NCI-H2107 treated with DMSO at 0.1 percent for 48 hours (cell line): Measurements from ENCODE around the gene KRT82.

ENCODE experiments used
- DNase-seq: peaks from one replicate; lab custom pipeline; 2025; ENCODE audit not compliant: unreplicated experiment; lab: John Stamatoyannopoulos, UW

Gene KRT82

DNA sequence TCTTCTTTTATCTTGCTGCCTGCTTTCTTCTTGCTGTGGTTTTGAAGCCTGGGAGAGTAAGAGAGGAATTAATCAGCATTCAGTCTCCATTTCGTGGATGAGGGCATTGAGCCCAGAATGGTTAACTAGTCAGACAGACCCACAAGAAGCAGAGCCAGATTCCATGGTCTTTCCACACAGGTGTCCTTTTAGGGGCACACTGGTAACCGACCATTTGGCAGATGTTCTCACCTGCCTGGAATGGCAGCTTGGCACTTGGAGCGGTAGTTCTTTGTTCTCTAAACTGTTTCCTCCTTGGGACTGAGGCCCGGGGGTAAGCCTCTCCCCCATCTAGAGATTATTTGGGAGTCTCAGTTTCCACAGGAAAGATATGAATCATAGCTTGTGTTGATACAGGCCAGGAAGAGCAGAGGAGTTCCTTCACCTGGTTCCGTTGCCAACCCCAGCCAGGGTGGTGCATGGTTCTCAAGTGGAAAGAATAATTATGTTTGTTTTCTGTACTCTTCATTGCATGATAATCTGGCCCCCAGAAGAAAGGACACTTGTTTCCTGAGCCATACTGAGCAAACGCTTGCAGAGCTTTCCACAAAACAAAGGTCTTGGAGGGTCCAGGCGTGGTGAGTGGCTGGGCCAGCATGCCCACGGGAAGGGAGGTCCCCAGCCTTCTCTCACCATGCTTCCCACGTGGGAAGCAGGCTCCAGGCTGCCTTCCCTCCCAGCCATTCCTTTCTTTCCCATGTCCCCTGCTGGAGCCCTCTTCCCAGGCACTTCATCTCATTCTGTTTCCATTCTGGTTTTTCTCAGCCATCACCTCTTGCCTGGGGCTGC is 30.1 kb upstream of the KRT82 start:
- DNase-seq, result no peak

DNA sequence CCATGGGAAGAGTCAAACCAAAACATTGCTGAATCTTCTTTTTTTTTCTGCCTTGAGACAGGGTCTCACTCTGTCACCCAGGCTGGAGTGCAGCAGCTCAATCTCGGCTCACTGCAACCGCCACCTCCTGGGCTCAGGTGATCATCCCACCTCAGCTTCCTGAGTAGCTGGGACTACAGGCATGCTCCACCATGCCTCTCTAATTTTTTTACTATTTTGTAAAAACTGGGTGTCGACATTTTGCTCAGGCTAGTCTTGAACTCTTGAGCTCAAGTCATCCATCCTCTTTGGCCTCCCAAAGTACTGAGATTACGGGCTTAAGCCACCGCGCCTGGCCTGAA is 29.5 kb upstream of the KRT82 start:
- DNase-seq, result no peak

DNA sequence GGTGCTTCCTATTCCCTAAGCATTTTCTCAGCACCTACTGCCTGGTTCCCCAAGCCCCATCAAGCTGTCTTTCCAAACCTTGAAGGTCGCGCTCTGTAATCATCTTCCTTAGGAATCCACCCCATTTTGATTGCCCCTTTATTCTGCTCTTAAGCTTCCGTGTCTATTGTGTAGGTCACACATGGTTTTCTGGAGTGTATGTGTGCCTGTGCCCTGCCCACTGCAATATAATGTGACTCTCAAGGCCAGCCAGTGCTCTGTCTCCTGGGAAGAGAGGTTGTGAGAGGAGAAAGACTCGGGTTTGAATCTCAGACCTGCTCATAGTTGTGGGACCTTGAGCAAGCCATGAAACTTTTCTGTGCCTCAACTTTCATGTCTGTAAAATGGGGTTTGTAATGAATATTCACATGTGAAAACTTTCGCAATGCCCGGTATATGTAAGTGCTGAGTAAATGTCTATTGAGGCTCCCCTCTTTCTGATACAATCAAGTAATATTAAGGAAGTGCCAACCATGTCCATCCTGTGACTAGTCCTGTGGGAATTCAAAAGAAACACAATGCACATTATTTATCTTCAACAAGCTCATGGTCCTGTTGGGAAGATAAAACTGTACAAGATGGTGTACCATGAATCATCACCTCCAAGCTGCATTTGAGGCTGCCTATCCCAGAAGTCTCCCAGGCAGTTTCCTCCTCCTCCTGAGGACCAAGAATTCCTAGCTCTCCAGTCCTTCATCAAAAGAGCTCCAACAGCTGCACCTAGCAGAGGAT is 28.8 kb upstream of the KRT82 start:
- DNase-seq, result no peak

DNA sequence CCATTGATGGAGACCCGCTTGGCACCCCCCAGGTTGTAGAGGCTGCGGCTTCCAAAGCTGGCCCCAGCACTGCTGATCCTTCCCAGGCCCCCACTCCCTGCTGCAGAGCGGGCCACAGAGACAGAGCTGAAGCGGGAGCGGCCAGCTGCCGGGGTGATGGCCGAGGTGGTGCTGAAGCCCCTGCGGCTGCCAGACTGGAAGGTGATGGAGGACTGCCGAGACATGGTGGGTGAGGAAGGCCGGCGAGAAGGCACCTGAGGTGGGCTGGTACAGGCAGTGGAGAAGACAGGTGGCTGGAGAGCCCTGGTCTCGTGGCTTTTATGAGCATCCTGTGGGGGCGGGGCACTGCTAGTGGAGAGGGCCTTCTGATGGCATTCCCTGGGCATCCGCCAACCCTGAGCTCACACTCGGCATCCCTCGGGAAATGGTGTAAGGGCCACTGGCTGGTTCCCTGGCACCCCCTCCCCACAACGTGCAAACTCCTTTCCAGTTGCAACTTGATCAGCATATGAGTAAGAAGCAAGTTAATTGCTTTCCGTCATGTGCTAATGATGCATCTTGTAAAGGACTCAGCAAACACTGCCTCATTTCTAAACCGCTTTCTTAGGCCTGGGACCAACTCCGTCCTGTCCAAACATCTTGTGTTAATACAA is 28.1 kb upstream of the KRT82 start, which contains the start of gene KRT75:
TSS of gene KRT75 (minus strand) at position 291 of the 653 bp plus-strand sequence. CDS start at position 224, 67 bp downstream.
- DNase-seq, result no peak

DNA sequence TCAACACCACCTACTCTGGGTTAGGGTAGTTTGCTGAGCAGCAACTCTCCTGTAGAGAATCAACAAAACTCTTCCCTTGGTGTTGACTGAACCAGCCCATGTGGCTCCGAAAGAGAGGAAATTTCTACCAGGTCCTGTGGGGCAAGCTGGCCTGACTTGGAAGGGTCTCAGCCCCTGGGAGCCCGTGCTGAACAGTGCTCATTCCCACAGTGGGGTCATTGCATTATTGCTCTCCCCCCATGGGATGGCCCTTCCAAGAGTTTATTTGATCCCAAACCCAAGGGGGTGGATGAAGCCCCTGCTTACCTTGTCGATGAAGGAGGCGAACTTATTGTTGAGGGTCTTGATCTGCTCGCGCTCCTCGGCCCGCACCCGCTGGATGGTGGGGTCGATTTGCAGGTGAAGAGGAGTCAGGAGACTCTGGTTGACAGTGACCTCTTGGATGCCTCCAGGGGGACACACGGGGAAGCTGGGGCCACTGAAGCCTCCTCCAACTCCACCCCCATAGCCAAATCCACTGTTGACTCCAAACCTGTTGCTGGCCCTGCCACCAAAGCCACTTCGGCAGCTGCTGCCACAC is 27.5 kb upstream of the KRT82 start:
- no peak for DNase-seq

DNA sequence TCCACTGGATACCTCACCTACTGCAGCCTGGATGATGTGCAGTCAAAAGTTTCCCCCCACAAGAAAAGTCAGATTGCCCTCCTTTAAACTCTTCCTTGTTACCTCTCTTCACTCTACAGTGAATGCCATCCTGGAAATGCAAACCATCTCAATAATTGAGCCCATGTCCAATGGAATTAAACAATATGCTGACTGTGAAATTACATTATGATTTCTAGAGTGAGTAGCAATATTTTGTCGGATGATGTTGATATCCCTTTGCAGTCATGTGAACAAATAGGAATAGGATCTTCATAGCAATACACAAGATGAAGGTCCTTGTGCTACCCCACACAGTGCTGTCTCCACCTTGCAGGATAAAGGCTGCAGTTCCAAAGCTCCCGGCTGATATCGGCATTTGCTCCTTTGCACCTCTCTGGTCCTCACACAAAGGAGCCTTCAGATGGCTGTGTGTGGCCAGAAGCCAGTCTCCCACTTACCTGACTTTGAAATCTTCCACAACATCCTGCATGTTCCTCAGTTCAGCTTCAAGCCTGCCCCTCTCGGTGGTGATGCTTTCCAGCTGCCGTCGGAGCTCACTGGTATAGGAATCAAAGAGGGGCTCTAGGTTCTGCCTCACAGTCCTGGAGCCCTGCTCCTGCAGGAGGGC is 26.5 kb upstream of the KRT82 start:
- no peak for DNase-seq

DNA sequence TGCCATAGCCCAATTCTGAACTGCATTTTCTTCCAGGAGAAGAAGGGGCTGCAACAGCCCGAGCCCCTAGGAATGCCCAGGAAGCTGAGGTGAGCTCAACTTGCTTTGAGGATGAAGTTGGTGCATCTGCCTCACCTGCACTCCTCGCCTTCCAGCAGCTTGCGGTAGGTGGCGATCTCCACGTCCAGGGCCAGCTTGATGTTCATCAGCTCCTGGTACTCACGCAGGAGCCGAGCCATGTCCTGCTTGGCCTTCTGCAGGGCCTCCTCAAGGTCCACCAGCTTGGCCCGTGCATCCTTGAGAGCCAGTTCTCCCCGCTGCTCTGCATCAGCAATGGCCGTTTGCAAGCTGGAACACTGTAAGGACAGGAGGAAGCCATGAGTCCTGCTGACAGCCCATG is 22.0 kb upstream of the KRT82 start:
- DNase-seq, result no peak

DNA sequence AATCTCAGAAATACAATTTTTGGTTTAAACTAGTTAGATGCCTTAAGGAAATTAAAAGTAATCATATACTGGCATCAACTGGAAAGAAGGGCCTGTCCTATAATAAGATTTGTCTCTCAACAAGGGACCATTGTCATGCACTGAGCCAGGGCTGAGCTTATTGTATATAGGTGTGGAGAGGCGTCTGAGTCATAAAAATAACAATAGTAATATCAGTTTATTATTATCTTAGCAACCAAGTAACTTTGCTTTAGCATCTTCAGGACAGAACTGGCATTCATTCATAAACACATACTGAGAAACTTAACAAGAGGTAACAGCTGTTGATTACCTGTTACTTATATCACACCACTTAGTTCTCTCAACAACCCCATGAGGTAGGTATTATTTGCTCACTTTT is 20.9 kb upstream of the KRT82 start:
- DNase-seq, result no peak

DNA sequence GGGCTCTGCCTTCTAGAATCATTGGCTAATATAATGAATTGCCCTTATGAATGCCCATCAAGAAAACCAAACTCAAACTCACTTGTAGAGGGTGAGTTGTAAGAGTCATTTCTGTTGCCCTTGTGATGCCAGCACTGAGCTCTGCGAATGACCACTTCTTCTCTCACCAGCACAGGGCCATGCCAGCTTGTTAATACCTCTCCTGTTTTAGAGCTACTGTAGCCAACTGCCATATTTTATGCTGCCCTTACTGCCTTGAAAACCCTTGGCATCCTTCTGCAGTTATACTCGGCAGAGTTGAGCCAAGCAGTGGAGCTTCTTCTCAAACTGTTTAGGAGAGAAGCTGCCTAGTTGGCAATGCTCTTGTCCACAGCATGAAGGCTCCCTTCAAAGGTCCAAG is 19.9 kb upstream of the KRT82 start:
- no peak for DNase-seq

DNA sequence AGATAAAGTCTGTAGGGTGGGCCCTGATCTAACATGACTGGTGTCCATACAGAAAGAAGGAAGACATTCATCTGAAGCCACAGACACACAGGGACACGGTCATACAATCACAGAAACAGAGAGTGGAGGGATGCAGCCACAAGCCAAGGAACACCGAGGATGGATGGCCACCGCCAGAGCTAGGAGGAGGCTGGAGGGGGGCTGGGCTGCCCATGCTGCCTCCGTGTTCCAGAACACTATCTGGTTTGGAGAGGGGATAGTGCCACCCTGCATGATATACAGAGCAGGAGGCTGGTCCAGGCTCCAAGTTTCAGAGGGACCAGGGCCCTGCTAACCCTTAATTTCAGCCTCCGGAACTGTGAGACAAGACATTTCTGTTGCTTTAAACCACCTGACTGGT is 19.3 kb upstream of the KRT82 start:
- no peak for DNase-seq

DNA sequence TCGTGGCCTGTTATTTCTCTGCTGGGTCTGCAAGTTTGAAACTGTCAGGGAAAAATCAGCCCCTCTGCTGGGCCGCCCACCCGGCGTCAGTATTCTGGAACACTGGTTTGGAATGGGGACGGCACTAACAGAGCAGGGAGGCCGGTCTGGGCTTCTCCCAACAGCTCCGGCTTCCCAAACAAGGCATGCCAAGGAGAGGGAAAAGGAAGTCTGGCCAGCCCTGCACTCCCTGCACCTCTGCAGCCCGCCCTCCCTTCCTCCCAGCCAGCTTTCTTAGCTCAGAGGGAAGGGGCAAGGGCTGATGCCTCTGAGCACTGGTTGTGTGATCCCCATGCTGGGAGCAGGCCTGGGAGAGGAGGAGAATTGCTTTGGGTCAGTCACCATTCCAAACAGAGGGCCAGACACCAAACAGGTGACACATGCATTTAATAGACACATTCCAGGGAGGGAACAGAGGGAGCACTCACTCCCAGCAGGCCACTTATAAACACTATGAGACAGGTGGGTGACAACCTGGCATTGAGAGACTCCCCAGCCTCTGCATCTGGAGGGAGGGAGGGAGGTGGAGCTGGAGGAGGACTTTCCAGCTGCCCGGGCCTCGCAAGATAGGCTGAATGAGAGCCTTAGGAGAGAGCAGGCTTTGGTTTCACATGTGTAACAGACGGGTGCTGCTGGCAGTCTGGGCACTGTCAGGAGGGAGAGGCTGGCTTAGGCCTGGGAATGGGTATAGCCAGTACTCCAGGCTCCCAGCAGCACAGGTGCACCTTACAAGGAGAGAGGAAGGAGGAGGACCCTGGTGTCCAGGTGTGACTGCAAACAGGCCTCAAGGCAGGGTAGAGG is 17.7 kb upstream of the KRT82 start:
- peak; percentile 81 for DNase-seq

DNA sequence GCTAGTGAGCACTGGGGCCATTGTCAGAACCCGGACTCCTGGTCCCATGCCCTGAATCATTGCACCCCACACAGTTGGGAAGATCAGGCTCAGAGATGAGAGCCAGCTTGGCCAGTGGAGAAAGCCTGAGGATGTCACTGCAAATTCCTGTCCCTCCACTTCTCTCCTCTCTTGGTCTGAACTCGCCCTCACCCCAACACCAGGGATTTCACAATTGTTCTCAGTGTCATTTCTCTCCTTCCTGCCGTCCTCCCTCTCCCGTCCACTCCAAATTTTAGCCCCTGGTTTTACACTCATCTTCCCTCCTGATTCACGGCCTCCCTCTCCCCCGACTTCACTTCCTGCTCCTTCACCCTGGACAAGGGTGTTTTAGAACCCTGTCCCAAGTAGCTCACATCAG is 16.9 kb upstream of the KRT82 start:
- DNase-seq, result no peak

DNA sequence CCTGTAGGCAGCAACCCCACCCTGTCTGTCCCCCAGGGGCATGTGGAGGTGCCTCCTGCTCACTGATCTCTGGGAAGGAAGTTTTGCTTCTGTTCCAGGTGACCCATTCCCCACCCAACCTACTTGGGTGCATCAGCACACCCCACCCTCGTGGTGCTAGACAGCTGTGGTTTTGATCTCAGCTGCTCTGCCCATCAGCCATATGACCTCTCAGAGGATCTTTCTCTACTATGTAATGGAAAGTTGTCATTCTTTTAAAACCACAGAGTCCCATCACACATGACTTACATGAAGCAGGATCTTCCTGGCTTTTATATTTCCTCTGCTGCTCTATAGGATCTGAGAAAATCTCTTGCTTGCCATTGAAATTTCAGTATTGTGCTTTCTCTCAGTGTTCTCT is 13.5 kb upstream of the KRT82 start:
- DNase-seq, result no peak

DNA sequence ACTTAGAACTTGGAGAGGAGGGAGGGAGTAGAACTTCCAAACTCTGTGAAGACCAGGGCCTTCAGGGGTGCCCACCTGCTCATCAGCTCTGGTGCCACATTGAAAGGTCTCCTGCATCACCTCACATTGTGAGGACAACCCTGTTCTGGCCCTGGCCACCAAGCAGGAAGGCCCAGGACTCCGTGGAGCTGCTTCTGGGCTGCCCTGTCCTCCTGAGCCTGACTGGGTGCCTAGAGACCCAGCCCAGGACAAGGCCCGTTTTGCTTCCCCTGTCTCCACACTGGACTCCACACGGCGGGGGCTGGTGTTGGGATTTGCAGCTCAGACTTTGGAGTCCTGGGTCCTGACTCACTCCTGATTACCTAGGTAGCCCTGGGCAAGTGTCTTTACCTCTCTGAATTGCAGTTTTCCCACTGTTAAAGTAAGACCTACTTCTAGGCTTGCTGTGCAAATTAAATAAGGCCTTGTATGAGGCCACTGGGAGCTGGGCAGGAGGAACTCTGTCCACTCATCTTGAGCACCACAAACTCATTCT is 12.5 kb upstream of the KRT82 start:
- no peak for DNase-seq

DNA sequence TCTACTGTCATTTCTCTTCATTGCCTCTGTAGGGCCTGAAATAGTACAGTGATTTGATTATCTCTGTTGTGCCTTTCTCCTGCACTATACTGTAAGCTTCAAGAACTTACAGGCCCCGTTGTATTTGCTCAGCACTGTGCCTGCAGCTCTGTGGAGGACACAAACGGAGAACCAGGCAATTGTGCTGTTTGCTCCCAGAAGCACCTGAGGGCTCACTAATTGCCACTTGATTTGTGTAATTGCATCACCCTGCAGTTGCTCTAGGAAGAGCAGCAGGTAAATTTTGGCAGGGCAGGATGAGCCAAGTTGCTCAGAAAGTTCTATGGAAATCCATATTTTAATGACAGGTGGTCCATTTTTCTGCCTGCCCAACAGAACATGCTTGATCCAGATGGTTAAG is 11.6 kb upstream of the KRT82 start:
- peak; percentile 83 for DNase-seq

DNA sequence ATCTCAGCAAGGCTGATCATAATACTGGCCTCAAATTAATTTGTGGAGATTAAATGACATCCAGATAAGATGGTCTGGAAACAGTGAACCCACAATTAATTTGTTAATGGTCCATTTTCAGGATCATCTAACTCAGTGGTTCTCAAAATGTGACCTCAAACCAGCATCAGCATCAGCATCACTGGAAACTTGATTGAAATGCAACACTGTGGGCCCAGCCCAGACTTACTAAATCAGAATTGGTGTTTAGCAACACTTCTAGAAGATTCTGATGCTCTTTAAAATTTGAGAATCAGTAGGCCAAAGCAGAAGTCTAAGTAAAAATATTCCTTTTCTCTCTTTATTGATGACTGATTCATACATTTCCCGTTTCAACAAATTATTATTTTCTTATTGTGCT is 10.7 kb upstream of the KRT82 start:
- no peak for DNase-seq

DNA sequence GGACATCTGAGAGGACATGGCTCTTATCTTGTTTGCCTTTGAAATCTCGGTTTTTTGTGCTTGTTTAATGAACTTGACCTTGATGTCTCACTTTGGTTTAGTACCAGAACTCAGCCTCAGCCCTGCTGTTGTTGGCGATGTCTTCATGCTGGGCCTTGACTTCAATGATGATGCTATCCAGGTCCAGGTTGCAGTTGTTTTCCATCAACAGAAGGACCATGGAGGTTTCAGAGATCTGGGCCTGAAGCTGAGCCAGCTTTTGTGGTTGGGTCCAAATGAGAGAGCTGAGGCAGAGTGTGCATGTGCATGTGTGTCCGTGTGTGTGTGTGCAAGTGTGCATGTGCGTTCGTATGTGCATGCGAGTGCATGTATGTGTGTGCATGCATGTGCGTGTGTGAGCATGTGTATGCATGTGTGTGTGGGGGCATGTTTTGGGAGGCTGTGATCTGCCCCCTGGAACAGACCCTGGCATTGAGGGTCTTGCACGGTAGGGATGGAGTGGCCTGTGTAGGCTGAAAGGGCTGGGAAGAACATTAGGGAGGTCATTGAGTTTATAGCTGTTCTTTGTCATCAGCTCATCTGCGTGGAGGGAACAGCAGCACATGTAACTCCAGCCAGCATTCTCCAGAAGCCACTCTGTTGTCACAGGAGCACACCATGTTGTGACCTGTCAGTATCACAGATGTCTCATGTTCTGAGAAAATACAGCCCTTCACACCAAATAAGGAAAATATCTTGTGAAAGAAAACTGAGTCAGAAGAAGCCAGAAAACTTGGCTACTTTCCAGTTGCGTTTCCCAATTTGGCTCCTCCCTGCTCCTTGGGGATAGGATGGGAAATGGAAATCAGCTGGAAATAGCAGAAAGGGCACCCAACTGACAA is 10.0 kb upstream of the KRT82 start:
- no peak for DNase-seq

DNA sequence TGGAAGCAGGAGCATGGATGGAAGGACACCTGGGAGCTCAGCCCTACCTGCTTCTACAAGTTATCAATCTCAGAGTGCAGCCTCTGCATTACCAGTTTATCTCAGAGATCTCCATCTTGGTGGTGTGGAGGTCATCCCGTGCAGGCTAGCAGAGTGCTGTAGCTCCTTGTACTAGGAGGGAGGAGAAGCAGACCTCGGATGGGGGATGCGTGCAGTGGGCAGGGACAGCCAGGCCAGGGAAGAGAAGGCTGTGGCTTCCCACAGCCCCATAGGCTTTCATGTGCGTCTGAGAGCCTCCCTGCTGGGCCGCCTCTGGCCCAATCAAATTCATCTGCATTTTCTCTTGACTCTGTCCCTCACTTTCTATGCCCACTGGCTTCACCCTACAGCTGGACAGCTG is 8.8 kb upstream of the KRT82 start:
- DNase-seq, result no peak

DNA sequence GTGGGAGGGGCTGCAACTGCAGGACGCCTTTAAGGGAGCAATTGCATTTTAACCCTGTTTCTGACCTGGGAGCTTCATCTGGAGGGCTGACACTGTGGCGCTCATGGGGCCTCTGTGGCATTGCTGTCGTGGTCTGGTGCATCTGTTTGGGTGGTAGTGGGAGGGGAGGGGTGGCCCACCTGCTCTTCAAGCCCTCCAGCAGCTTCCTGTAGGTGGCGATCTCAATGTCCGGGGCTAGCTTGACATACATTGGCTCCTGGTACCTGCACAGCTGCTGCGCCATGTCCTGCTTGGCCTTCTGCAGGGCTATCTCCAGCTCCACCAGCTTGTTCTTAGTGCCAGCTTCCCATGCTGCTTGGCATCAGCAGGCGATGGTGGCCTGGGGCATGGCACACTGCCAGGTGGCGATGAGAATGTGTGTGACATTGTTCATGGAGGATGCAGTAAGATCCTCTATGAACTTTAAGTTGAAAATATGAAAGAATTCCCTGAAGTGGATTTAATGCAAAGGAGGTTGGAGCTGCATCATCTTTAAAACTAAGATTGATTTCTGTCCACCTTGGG is 7.7 kb upstream of the KRT82 start:
- no peak for DNase-seq
